ENCODE measurements around the gene CLDN34. TPM values are rescaled to one million over a fixed set of nuclear protein-coding genes. Genes with fewer than 3 reads are reported as not detected.

The CLDN34 gene
- total and polyA plus RNA-seq, 7 donors, result 0.16 to 2.2 (median 0.68) TPM; not detected in 4

- 84 to 96% methylated on average over 7 of the region's 7 CpGs for WGBS, 2 donors
- H3K4me1 ChIP-seq, result no peaks in the 10 kb centered on the region
- H3K4me3 ChIP-seq, result no peak overlapping the region
- DNase-seq, result no peak
- no peaks in the 10 kb centered on the region for H3K9me3 ChIP-seq
- H3K27ac ChIP-seq, result no peak overlapping the region
- no peaks in the 10 kb centered on the region for H3K27me3 ChIP-seq
- no peaks in the 10 kb centered on the region for H3K36me3 ChIP-seq
- TF ChIP-seq CTCF (IDR thresholded peaks at IDR 0.05) (no peak), EP300 (IDR thresholded peaks at IDR 0.05) (no peak), POLR2A (IDR thresholded peaks at IDR 0.05) (no peak), POLR2AphosphoS5 (IDR thresholded peaks at IDR 0.05) (no peak)
- intact Hi-C loops (cut with DNase I), result no loop called here
Measured at GRCh38 chrX:9938516-9938915, 28.6 kb upstream of the CLDN34 start.

- 63 to 95% methylated on average over 14 of the region's 14 CpGs for WGBS, 2 donors
- no peak overlapping the region for H3K27ac ChIP-seq
- DNase-seq, result no peak
- intact Hi-C loops (cut with DNase I), result no loop called here
- no peaks in the 10 kb centered on the region for H3K27me3 ChIP-seq
- TF ChIP-seq POLR2A (IDR thresholded peaks at IDR 0.05), result no peak
- no peak for TF ChIP-seq CTCF (IDR thresholded peaks at IDR 0.05)
- no peak for TF ChIP-seq EP300 (IDR thresholded peaks at IDR 0.05)
- TF ChIP-seq POLR2AphosphoS5 (IDR thresholded peaks at IDR 0.05), result no peak
- no peaks in the 10 kb centered on the region for H3K36me3 ChIP-seq
- H3K4me3 ChIP-seq, result no peak overlapping the region
- no peaks in the 10 kb centered on the region for H3K4me1 ChIP-seq
- H3K9me3 ChIP-seq, result no peaks in the 10 kb centered on the region
Measured at GRCh38 chrX:9940421-9940820, 26.7 kb upstream of the CLDN34 start.

GRCh38 chrX:9942086-9942485, 25.1 kb upstream of the CLDN34 start:
- H3K36me3 ChIP-seq, result no peaks in the 10 kb centered on the region
- WGBS, 2 donors, result 45 to 86% methylated on average over 6 of the region's 6 CpGs
- no peak for TF ChIP-seq EP300 (IDR thresholded peaks at IDR 0.05)
- TF ChIP-seq POLR2AphosphoS5 (IDR thresholded peaks at IDR 0.05), result no peak
- TF ChIP-seq POLR2A (IDR thresholded peaks at IDR 0.05), result no peak
- no peak for TF ChIP-seq CTCF (IDR thresholded peaks at IDR 0.05)

DNA sequence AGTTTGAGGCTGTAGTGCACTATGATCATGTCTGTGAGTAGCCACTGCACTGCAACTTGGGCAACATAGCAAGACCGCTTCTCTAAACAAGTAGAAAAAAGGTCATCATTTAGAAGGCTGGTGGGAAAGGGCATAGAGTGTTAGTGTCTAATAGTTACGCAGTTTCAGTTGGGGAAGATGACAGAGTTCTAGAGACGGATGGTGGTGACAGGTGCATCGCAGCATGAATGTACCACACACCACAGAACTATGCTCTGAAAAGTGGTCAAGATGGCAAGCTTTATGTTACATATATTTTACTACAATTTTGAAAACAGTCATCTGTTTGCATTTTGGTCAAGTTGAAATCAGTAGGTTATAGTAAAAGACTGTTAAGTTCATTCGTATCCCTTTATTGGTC, 23.7 kb upstream of the CLDN34 start:
- Histone ChIP-seq H3K27me3 (no peaks in the 10 kb centered on the region), H3K4me3 (no peak overlapping the region), H3K9me3 (no peaks in the 10 kb centered on the region), H3K36me3 (no peaks in the 10 kb centered on the region), H3K27ac (no peak overlapping the region), H3K4me1 (no peaks in the 10 kb centered on the region)
- TF ChIP-seq POLR2A (IDR thresholded peaks at IDR 0.05), result no peak
- TF ChIP-seq EP300 (IDR thresholded peaks at IDR 0.05), result no peak
- no peak for TF ChIP-seq POLR2AphosphoS5 (IDR thresholded peaks at IDR 0.05)
- no peak for TF ChIP-seq CTCF (IDR thresholded peaks at IDR 0.05)
- intact Hi-C loops (cut with DNase I), result no loop called here
- DNase-seq, result no peak
- WGBS, 2 donors, result 78 to 92% methylated on average over 5 of the region's 5 CpGs

More at GRCh38 chrX:9942086-9942485, 25.1 kb upstream of the CLDN34 start:
- Histone ChIP-seq H3K27ac (no peak overlapping the region), H3K4me3 (no peak overlapping the region), H3K9me3 (no peaks in the 10 kb centered on the region), H3K4me1 (no peaks in the 10 kb centered on the region), H3K27me3 (no peaks in the 10 kb centered on the region)
- no peak for DNase-seq
- intact Hi-C loops (cut with DNase I), result no loop called here

GRCh38 chrX:9947131-9947794, 19.9 kb upstream of the CLDN34 start:
- H3K4me1 ChIP-seq, result no peaks in the 10 kb centered on the region
- no peak for TF ChIP-seq POLR2AphosphoS5 (IDR thresholded peaks at IDR 0.05)
- no peak for TF ChIP-seq CTCF (IDR thresholded peaks at IDR 0.05)
- TF ChIP-seq EP300 (IDR thresholded peaks at IDR 0.05), result no peak
- TF ChIP-seq POLR2A (IDR thresholded peaks at IDR 0.05), result no peak
- intact Hi-C loops (cut with DNase I), result no loop called here
- WGBS, 2 donors, result 76 to 89% methylated on average over 10 of the region's 10 CpGs
- H3K9me3 ChIP-seq, result no peaks in the 10 kb centered on the region
- H3K27me3 ChIP-seq, result no peaks in the 10 kb centered on the region
- no peak overlapping the region for H3K4me3 ChIP-seq
- no peak overlapping the region for H3K27ac ChIP-seq
- no peaks in the 10 kb centered on the region for H3K36me3 ChIP-seq
- no peak for DNase-seq
